GM23338 (cell line): ENCODE data around the gene COL5A2.

ENCODE experiments used
- CREB1 ChIP-seq: fragments of 250-450 bp; sonication (Bioruptor Pico); IDR thresholded peaks from 2 replicates; pipeline ENCODE4 v1.5.0; 2020; ENCODE audit warnings: low read depth, mild to moderate bottlenecking, moderate library complexity
- EZH2 ChIP-seq: fragments of 200-600 bp; sonication (generic); IDR thresholded peaks from one replicate; pipeline ENCODE4 v1.8.0; 2017; ENCODE audit warnings: antibody characterized with exemption, mild to moderate bottlenecking, low read depth; ENCODE audit not compliant: unreplicated experiment
- EZH2phosphoT487 ChIP-seq: fragments of 200-600 bp; sonication (generic); IDR thresholded peaks from one replicate; pipeline ENCODE4 v1.8.1; 2018; ENCODE audit warnings: antibody characterized with exemption; ENCODE audit not compliant: unreplicated experiment
- JUNB ChIP-seq: IDR thresholded peaks from one replicate; pipeline ENCODE4 v1.6.1; 2016; ENCODE audit warnings: antibody characterized with exemption; ENCODE audit not compliant: unreplicated experiment
- NANOG ChIP-seq: IDR thresholded peaks from 2 replicates; pipeline ENCODE4 v1.6.1; 2016; ENCODE audit warnings: antibody characterized with exemption, borderline replicate concordance
- POLR2AphosphoS5 ChIP-seq: IDR thresholded peaks from 2 replicates; pipeline ENCODE4 v1.6.1; 2016; ENCODE audit warnings: antibody characterized with exemption, low read depth
- STAT1 ChIP-seq: IDR thresholded peaks from one replicate; pipeline ENCODE4 v1.6.1; 2016; ENCODE audit warnings: antibody characterized with exemption; ENCODE audit not compliant: unreplicated experiment
- ZNF114 ChIP-seq: fragments of 250-450 bp; sonication (Bioruptor Pico); IDR thresholded peaks from 2 replicates; pipeline ENCODE4 v1.5.0; 2020; ENCODE audit warnings: mild to moderate bottlenecking, moderate library complexity
- ZNF331 ChIP-seq: fragments of 250-450 bp; sonication (Bioruptor Pico); IDR thresholded peaks from 2 replicates; pipeline ENCODE4 v1.5.0; 2020; ENCODE audit warnings: low read depth, mild to moderate bottlenecking, moderate library complexity
- TF ChIP-seq, protein P1 (sequence below), 2 experiments: fragments of 200-600 bp in 1 of 2; sonication (generic) in 1 of 2; conservative IDR thresholded peaks; 2 replicates each; pipeline versions ENCODE4 v1.5.1 to v1.6.1; 2016 to 2017; ENCODE audit warnings: antibody characterized with exemption in 2 of 2, low read depth in 2 of 2, mild to moderate bottlenecking in 2 of 2, moderate library complexity in 1 of 2
- TF ChIP-seq, protein P2 (sequence below): IDR thresholded peaks from one replicate; pipeline ENCODE4 v1.6.1; 2018; ENCODE audit warnings: antibody characterized with exemption; ENCODE audit not compliant: unreplicated experiment

DNA sequence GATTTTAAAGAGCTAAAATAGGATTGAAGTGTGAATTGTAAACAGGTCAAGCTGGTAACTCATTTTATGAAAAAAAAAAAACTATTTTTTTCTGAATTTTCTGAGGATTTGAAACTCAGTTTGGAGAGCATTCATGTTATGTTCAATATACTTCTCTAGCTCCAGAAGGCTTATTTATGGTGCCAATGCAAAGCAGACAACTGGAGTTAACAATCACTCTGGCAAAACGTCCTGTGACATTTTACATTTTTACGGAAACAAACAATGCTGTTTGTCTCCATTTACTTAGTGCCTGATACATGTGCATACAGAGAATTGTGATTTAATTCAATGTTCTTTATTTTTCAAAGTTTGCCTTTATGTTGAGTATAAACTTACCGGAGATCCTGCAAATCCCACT, 96.0 kb downstream of the COL5A2 start:
- TF ChIP-seq, protein P1, sequence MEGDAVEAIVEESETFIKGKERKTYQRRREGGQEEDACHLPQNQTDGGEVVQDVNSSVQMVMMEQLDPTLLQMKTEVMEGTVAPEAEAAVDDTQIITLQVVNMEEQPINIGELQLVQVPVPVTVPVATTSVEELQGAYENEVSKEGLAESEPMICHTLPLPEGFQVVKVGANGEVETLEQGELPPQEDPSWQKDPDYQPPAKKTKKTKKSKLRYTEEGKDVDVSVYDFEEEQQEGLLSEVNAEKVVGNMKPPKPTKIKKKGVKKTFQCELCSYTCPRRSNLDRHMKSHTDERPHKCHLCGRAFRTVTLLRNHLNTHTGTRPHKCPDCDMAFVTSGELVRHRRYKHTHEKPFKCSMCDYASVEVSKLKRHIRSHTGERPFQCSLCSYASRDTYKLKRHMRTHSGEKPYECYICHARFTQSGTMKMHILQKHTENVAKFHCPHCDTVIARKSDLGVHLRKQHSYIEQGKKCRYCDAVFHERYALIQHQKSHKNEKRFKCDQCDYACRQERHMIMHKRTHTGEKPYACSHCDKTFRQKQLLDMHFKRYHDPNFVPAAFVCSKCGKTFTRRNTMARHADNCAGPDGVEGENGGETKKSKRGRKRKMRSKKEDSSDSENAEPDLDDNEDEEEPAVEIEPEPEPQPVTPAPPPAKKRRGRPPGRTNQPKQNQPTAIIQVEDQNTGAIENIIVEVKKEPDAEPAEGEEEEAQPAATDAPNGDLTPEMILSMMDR (conservative IDR thresholded peaks at IDR 0.05; ENCODE audit: low read depth in 2 of 2), result no peak
- TF ChIP-seq POLR2AphosphoS5, result no peak
- no peak for TF ChIP-seq CREB1 (CRISPR knock-in tag)
- TF ChIP-seq, protein P2, sequence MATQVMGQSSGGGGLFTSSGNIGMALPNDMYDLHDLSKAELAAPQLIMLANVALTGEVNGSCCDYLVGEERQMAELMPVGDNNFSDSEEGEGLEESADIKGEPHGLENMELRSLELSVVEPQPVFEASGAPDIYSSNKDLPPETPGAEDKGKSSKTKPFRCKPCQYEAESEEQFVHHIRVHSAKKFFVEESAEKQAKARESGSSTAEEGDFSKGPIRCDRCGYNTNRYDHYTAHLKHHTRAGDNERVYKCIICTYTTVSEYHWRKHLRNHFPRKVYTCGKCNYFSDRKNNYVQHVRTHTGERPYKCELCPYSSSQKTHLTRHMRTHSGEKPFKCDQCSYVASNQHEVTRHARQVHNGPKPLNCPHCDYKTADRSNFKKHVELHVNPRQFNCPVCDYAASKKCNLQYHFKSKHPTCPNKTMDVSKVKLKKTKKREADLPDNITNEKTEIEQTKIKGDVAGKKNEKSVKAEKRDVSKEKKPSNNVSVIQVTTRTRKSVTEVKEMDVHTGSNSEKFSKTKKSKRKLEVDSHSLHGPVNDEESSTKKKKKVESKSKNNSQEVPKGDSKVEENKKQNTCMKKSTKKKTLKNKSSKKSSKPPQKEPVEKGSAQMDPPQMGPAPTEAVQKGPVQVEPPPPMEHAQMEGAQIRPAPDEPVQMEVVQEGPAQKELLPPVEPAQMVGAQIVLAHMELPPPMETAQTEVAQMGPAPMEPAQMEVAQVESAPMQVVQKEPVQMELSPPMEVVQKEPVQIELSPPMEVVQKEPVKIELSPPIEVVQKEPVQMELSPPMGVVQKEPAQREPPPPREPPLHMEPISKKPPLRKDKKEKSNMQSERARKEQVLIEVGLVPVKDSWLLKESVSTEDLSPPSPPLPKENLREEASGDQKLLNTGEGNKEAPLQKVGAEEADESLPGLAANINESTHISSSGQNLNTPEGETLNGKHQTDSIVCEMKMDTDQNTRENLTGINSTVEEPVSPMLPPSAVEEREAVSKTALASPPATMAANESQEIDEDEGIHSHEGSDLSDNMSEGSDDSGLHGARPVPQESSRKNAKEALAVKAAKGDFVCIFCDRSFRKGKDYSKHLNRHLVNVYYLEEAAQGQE, result no peak
- no peak for TF ChIP-seq EZH2
- TF ChIP-seq EZH2phosphoT487, result no peak
- no peak for TF ChIP-seq JUNB
- no peak for TF ChIP-seq STAT1
- TF ChIP-seq ZNF331, result no peak
- TF ChIP-seq ZNF114 (CRISPR knock-in tag), result no peak
- TF ChIP-seq NANOG, result no peak
